ENCODE results near the gene PTBP3.
"Not testable (repeated sequence)": the region's sequence is repeated elsewhere in the genome, so short reads cannot be mapped to it uniquely, and the experiment has no call there.

Gene PTBP3

GRCh38 chr9:112212926-112213325, 120.5 kb downstream of the PTBP3 start:
- no peak for DNase-seq

DNA sequence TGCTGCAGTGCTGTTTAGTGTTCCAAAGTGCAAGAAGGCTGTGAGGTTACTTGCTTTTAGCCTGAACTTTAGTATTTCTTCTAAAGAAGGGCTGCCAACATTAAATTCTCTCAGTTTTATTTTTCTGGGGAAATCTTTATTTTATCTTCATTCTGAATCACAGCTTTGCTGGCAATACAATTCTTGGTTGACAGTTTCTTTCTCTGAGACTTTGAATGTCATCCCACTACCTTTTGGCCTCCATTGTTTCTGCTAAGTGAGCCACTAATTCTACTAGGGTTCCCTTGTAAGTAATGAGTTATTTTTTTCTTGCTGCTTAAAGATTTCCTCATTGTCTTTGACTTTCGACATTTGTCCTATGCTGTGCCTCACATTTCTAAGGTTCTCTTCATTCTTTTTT, 126.0 kb downstream of the PTBP3 start:
- DNase-seq = no peak

DNA sequence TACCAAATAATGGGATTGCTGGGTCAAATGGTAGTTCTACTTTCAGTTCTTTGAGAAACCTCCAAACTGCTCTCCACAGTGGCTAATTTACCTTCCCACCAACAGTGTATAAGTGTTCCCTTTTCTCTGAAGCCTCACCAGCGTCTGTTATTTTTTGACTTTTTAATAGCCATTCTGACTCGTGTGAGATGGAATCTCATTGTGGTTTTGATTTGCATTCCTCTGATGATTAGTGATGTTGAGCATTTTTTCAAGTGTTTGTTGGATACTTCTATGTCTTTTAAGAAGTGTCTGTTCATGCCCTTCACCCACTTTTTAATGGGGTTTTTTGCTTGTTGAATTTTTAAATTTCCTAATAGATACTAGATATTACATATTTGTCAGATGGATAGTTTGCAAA, 129.9 kb downstream of the PTBP3 start:
- DNase-seq = no peak

DNA sequence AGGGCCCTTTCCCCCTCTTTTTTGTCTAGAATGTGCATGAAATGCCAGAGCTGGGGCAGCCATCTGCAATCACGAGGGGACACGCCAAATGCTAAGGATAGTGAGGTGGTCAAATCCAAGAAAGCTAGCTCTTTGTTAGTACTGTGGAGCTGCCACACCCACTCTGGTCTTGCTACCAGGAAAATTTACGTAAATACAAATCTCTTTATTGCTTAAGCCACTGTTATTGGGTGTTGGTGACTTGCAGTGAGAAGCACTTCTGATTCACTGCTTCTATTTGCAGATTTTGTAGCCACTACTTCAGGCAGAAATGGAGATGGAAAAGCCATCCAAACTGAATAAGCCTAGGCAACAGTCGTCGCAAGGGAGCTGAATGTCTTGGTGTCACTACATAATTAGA, 132.7 kb downstream of the PTBP3 start:
- peak in 3 of 56 donors; percentile 1 to 22 (median 2) for DNase-seq

DNA sequence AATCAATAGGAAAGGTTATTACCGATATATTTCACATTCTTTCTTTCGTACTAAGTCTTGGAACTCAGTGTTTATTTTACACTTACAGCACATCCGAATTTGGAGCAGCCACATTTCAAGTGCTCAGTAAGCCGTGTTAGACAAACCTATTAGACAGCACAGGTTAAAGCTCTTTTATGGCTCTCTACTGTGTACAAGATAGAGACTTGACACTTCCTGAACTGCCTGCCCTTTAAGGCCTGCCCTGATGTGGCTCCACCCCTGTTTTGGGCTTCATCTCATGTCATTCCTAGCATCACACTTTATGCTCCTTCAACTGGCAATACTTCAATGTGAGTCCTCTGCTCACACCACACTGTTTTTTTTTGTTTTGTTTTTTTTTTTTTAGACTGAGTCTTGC, 134.8 kb downstream of the PTBP3 start:
- DNase-seq = no peak

GRCh38 chr9:112194969-112195431, 138.4 kb downstream of the PTBP3 start:
- DNase-seq = no peak

DNA sequence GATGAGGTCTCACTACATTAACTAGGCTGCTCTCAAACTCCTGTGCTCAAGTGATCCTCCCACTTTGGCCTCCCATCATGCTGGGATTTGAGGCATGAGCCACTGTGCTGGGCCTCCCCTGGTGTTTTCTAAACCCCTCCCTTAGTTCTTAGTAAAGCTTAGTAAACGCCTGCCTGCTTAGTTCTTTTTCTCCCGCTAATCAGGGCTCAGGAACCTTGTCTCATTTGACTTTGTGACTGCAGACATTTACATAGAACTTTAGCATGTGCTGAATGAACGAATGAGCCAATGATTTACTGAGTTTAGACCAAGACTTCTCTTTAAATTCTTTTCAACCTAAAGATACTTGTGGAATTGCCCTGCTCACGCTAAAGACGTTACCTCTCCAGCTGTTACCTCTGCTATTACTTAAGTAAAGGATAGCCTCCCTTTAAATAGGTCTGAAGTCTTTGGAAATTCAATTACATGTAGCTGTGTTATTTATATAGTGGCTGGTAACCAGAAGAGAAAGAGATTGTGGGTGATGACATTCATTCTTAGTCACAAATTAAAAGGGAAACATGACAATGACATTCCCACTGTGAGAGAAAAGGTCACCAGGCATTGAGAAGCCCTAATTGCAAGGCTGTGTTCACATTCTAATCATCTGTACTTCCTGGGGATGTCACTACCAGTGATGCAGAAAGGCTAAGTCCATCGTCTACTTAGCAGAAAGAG, 139.7 kb downstream of the PTBP3 start:
- no peak for DNase-seq

DNA sequence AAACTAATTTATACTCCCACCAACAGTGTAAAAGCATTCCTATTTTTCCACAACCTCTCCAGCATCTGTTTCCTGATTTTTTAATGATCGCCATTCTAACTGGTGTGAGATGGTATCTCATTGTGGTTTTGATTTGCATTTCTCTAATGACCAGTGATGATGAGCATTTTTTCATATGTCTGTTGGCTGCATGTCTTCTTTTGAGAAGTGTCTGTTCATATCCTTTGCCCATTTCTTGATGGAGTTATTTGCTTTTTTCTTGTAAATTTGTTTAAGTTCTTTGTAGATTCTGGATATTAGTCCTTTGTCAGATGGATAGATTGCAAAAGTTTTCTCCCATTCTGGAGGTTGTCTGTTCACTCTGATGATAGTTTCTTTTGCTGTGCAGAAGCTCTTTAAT, 143.1 kb downstream of the PTBP3 start:
- DNase-seq = not testable (repeated sequence)

- DNase-seq = no peak
Measured at GRCh38 chr9:112188884-112189283, 144.5 kb downstream of the PTBP3 start.

DNA sequence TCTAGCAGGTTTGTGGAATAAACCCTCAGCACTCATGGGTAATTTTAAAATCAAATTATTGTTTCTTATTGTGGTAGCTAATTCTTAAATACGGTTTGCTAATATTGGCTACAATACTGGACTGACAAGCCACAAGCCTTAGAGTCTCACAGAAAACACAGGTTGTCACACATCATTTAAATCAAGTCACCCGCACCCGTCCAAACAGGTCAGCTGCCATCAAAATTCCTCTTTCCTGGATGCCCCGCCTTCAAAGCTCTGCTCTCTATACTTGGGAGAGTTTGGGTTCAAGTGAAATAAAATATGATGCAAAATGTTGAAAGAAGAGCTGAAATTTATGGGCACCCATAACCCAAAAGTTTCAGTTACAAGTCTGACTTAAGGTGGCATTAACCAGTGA, 146.0 kb downstream of the PTBP3 start:
- no peak for DNase-seq

GRCh38 chr9:112186695-112187094, 146.7 kb downstream of the PTBP3 start:
- DNase-seq = no peak

- no peak for DNase-seq
Measured at GRCh38 chr9:112184946-112185345, 148.5 kb downstream of the PTBP3 start.

GRCh38 chr9:112184221-112184620, 149.2 kb downstream of the PTBP3 start:
- DNase-seq = no peak

DNA sequence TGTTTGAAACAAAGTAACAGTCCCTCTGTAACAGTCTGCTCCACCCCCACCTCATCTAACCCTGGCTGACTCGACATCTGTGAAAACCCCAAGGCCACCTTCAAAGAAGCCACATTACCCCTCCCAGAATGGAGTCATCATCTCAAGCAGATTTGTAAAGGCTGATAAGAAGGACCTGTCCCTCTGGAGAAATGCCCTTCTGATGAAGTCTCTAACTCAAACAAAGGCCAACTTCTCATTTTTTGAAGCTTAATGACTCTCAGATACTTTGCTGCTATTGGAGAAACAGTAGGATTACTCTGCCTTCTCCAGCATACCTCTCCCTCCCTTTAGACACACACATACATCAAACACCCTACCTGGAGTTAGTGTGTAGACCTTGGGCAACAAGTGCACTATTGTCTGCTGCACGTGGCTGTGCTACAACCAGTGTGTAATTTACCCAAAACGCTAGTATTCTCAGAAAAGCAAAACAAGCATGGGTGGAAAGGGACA, 153.0 kb downstream of the PTBP3 start:
- DNase-seq = no peak

GRCh38 chr9:112179816-112180215, 153.6 kb downstream of the PTBP3 start:
- DNase-seq = no peak

DNA sequence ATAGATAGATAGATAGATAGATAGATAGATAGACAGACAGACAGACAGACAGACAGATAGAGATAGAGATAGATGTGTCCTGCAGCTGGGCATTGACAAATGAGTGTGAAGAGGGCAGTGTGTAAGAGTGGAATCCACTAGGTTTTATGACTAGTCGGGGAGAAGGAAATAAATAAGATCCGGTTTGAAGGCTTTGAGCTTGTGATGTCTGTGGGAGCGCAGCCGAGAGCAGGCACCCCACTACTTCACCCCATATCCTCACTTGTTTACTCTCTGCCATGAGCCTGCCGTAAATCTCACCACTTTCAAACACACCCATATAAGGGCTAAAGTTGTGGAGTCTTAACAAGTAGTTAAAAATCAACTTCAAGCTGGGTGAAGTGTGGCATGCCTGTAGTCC, 156.9 kb downstream of the PTBP3 start:
- no peak for DNase-seq

DNA sequence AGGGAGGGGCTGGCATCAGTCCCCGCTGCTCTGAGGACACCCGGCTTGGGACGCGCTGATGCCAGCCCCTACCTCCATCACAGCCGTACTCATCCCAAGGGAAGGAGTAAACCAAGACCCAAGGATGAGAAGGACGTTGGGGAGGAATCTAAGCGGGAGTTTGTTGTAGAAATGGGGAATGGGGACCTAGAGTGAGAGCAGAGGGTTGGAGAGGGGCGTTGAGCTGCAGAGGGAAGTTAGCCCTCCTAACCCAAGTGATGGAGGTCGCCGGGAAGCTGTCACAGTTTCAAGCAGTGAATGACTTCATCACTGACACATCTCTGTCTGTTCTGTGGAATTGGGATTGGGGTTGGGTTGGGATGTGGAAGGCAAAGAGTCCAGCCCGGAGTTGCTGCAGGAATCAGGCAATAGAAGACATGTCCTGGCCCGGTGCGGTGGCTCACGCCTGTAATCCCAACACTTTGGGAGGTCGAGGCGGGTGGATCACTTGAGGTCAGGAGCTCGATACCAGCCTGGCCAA, 157.6 kb downstream of the PTBP3 start:
- DNase-seq = no peak

- peak in 5 of 56 donors; percentile 2 to 32 (median 9) for DNase-seq
Measured at GRCh38 chr9:112174965-112175795, 158.2 kb downstream of the PTBP3 start, which contains the start of gene SUSD1. Gene SUSD1 (minus strand): TSS chr9:112175297. CDS start chr9:112175235, 62 bp downstream.

- DNase-seq = peak in 8 of 56 donors; percentile 2 to 37 (median 16)
Measured at GRCh38 chr9:112174222-112174964, 159.0 kb downstream of the PTBP3 start.

- no peak for DNase-seq
Measured at GRCh38 chr9:112173489-112174221, 159.8 kb downstream of the PTBP3 start.

- DNase-seq = no peak
Measured at GRCh38 chr9:112170968-112171367, 162.5 kb downstream of the PTBP3 start.
